Spinal cord (tissue), 10 donors: Measurements from ENCODE around the gene MMAA. TPM values are rescaled to one million over a fixed set of nuclear protein-coding genes. Genes with fewer than 3 reads are reported as not detected.
"Not testable (repeated sequence)": the region's sequence is repeated elsewhere in the genome, so short reads cannot be mapped to it uniquely, and the experiment has no call there.

Experiments used
- DNase-seq, 6 donors: peaks; one replicate each; pipeline versions ENCODE4 v3.0.0 to v3.0.0-alpha.2; 2013 to 2015; ENCODE audit warnings: low spot score in 6 of 6, low read depth in 4 of 6
- H3K27ac ChIP-seq: one replicate; pipeline ENCODE4 v1.5.1; 2013; ENCODE audit warnings: low read depth, low read length, control low read depth
- H3K27me3 ChIP-seq: one replicate; pipeline ENCODE4 v1.6.1; 2013; ENCODE audit warnings: low read length; ENCODE audit not compliant: control insufficient read depth, insufficient read depth
- H3K36me3 ChIP-seq: one replicate; pipeline ENCODE4 v1.6.1; 2013; ENCODE audit warnings: low read length; ENCODE audit not compliant: control insufficient read depth, insufficient read depth
- H3K4me1 ChIP-seq: one replicate; pipeline ENCODE4 v1.6.1; 2013; ENCODE audit warnings: low read length; ENCODE audit not compliant: control insufficient read depth, insufficient read depth
- H3K4me3 ChIP-seq: one replicate; pipeline ENCODE4 v1.5.1; 2013; ENCODE audit warnings: low read depth, low read length, control low read depth
- H3K9me3 ChIP-seq: one replicate; pipeline ENCODE4 v1.6.1; 2013; ENCODE audit warnings: low read length; ENCODE audit not compliant: control insufficient read depth, insufficient read depth
- WGBS: methylation state at CpG from one replicate; pipeline ENCODE4 v1.1.5; 2013; ENCODE audit warnings: missing lambda C conversion rate; ENCODE audit not compliant: insufficient coverage; 5-methylcytosine and 5-hydroxymethylcytosine counted together
- polyA plus RNA-seq, 2 donors: library from polyadenylated mRNA; unstranded; fragments of 120-200 nt; gene quantifications; one replicate each; pipeline ENCODE4 v1.2.1, GENCODE V29; 2013; ENCODE audit not compliant: insufficient read length in 2 of 2
- total RNA-seq, 2 donors: library from RNA; depleted of rRNA in 1 of 2; stranded (reverse); fragments of 120-200 nt in 1 of 2; fragments of >200 nt in 1 of 2; gene quantifications; one replicate each; pipeline versions ENCODE4 v1.2.3 to v1.2.4, GENCODE V29; 2013 to 2014
- donor health status: healthy.

The MMAA gene
- total and polyA plus RNA-seq, 4 donors: 6.1 to 9.4 (median 9.1) TPM

GRCh38 chr4:145626623-145626982 lies 7.4 kb downstream of the MMAA start:
- no peak overlapping the region for H3K27ac ChIP-seq
- no CpG with 5 or more reads among the region's 2 CpGs for WGBS
- no peaks in the 10 kb centered on the region for H3K9me3 ChIP-seq
- no peaks in the 10 kb centered on the region for H3K36me3 ChIP-seq
- no peaks in the 10 kb centered on the region for H3K27me3 ChIP-seq
- peak in 1 of 6 donors; percentile 14 for DNase-seq
- H3K4me3 ChIP-seq: no peak overlapping the region
- H3K4me1 ChIP-seq: no peaks in the 10 kb centered on the region

DNA sequence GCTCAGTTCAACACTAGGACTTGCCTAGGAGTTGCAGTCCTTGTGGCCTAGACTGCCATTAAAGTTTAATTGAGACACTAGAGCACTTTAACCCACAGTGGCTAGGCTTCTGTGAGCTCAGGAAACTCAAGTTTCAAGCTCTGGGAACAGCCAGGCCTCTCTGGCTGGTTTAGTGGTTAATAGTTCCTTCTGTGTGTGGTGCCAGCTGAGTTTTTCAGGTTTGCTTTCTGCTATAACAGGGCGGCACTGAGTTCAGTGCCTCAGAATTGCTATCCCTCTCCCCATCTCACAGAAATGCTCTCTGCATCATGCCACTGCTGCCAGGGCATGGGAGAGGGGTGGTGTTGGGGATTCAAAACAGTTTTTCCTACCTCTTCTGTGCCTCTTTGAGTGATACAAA lies 15.9 kb downstream of the MMAA start:
- Histone ChIP-seq H3K27ac (no peak overlapping the region), H3K9me3 (peaks cover 3% of the 10 kb centered on the region), H3K27me3 (no peaks in the 10 kb centered on the region), H3K4me1 (no peaks in the 10 kb centered on the region), H3K36me3 (no peaks in the 10 kb centered on the region), H3K4me3 (no peak overlapping the region)
- no peak for DNase-seq
- no CpG with 5 or more reads among the region's 1 CpG for WGBS

GRCh38 chr4:145635630-145636029 lies 16.4 kb downstream of the MMAA start:
- Histone ChIP-seq H3K27ac (no peak overlapping the region), H3K4me3 (no peak overlapping the region), H3K9me3 (peaks cover 3% of the 10 kb centered on the region), H3K36me3 (no peaks in the 10 kb centered on the region), H3K27me3 (no peaks in the 10 kb centered on the region), H3K4me1 (no peaks in the 10 kb centered on the region)
- peak in 1 of 6 donors; percentile 20 for DNase-seq

- Histone ChIP-seq H3K36me3 (no peaks in the 10 kb centered on the region), H3K27ac (no peak overlapping the region), H3K4me3 (no peak overlapping the region), H3K27me3 (no peaks in the 10 kb centered on the region), H3K4me1 (no peaks in the 10 kb centered on the region), H3K9me3 (no peaks in the 10 kb centered on the region)
- WGBS: 88% methylated on average over 1 of the region's 6 CpGs
- no peak for DNase-seq
These were observed 20.1 kb downstream of the MMAA start for GRCh38 chr4:145639186-145639698.

GRCh38 chr4:145640236-145640635 lies 21.1 kb downstream of the MMAA start:
- 100% methylated on average over 1 of the region's 2 CpGs for WGBS
- DNase-seq: not testable (repeated sequence)

DNA sequence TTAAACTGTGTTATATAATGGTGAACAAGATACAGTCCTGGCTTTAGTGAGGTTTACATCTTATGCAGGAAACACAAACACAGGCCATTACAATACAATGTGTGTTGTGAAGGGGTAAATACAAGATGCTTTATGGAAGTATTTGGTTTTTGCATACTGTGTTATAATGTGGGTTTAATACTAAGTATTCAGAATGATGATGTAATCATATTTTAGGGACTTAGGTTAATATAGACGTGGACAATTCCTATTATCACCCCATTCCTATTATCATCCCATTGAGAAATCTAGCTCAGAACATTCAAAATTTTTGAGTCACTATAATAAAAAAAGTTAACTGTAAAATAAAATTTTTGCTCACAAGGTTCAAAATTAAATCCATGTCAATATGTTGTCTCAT lies 24.1 kb downstream of the MMAA start:
- Histone ChIP-seq H3K36me3 (no peaks in the 10 kb centered on the region), H3K9me3 (no peaks in the 10 kb centered on the region), H3K4me1 (no peaks in the 10 kb centered on the region), H3K4me3 (no peak overlapping the region), H3K27ac (no peak overlapping the region), H3K27me3 (no peaks in the 10 kb centered on the region)
- no CpG with 5 or more reads among the region's 1 CpG for WGBS
- DNase-seq: no peak

More at GRCh38 chr4:145640236-145640635, 21.1 kb downstream of the MMAA start:
- H3K36me3 ChIP-seq, H3K4me3 ChIP-seq, H3K27me3 ChIP-seq, H3K27ac ChIP-seq, H3K4me1 ChIP-seq, H3K9me3 ChIP-seq: not testable (repeated sequence)

DNA sequence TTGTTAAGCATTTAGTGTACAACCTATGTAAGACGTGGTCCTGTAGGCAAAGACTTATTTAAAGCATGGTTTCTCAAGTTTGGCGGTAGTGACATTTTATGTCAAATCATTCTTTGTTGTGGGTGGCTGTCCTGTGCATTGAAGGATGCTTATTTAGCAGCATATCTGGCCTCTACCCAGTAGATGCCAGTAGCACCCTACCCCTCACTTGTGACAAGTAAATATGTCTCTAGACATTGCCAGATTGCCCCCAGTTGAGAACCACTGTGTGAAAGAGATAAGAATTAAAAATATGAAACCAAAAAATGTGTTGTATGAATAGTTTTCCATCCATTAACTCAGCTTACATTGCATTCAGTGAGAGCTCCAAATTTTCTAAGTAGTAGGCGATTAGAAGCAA lies 25.5 kb downstream of the MMAA start:
- Histone ChIP-seq H3K4me3 (no peak overlapping the region), H3K36me3 (peaks cover 2% of the 10 kb centered on the region), H3K9me3 (no peaks in the 10 kb centered on the region), H3K4me1 (no peaks in the 10 kb centered on the region), H3K27me3 (no peaks in the 10 kb centered on the region), H3K27ac (no peak overlapping the region)
- WGBS: 100% methylated on average over 1 of the region's 3 CpGs
- peak in 1 of 6 donors; percentile 5 for DNase-seq

- no peak for DNase-seq
- H3K9me3 ChIP-seq: no peaks in the 10 kb centered on the region
- no peak overlapping the region for H3K4me3 ChIP-seq
- no CpG with 5 or more reads among the region's 1 CpG for WGBS
- no peak overlapping the region for H3K27ac ChIP-seq
- no peaks in the 10 kb centered on the region for H3K27me3 ChIP-seq
- peaks cover 5% of the 10 kb centered on the region for H3K36me3 ChIP-seq
- no peaks in the 10 kb centered on the region for H3K4me1 ChIP-seq
These were observed 37.0 kb downstream of the MMAA start for GRCh38 chr4:145656156-145656555.

DNA sequence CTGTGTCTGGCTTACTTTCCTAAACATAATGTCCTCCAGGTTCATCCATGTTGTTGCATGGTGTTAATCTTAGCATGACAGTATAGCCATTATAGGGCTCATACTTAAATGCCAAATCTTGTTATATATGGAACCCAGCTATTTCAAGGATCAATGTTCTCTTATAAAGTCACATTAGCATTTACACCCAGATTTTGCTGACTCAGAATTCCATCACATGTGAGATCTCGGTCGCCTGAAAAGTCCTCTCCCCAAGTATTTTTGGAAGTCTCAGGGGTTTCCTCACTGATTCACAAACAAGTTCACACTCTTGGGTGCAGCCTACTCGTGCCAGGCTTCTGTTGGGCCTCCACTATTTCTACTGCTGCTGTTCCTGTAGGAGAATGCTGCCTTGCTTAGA lies 40.9 kb downstream of the MMAA start:
- no peaks in the 10 kb centered on the region for H3K9me3 ChIP-seq
- H3K4me3 ChIP-seq: no peak overlapping the region
- H3K36me3 ChIP-seq: no peaks in the 10 kb centered on the region
- no peaks in the 10 kb centered on the region for H3K27me3 ChIP-seq
- no peak overlapping the region for H3K27ac ChIP-seq
- H3K4me1 ChIP-seq: no peaks in the 10 kb centered on the region
- DNase-seq: no peak
- 92% methylated on average over 3 of the region's 3 CpGs for WGBS

DNA sequence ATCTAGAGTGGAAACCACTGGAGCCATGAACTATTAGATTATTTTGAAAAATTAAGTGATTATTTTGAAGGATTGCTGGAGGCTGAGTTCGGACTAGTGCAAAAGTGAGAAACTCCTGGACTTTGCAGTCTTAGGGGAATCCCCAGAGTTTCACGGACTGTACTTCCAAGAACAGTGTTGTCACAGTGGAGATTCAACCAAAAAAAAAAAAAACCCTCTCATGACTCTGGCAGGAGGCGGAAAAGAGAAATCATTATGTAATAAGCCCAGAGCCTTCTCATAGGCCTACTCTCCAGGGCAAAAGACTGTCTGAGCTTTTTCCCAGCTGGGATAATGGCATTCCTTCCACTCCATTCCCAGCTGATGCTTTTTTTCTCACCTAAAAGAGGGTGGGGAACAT lies 44.0 kb downstream of the MMAA start:
- H3K36me3 ChIP-seq: no peaks in the 10 kb centered on the region
- WGBS: no CpG with 5 or more reads among the region's 3 CpGs
- H3K27me3 ChIP-seq: no peaks in the 10 kb centered on the region
- no peak for DNase-seq
- no peaks in the 10 kb centered on the region for H3K4me1 ChIP-seq
- H3K9me3 ChIP-seq: no peaks in the 10 kb centered on the region
- no peak overlapping the region for H3K27ac ChIP-seq
- H3K4me3 ChIP-seq: no peak overlapping the region
